Breast epithelium (tissue), 3 donors: ENCODE results near the gene LRFN4.

Source experiments
- POLR2A ChIP-seq: fragments of 450-650 bp; IDR thresholded peaks from one replicate; pipeline ENCODE4 v1.6.1; 2016; ENCODE audit warnings: antibody characterized with exemption, mild to moderate bottlenecking, moderate library complexity
- POLR2AphosphoS5 ChIP-seq, 3 donors: sonication (generic); formaldehyde crosslinking; IDR thresholded peaks; one replicate each; pipeline ENCODE4 v1.6.1; 2017; ENCODE audit warnings: antibody characterized with exemption in 3 of 3
- TF ChIP-seq, protein P1 (sequence below), 3 donors: fragments of 450-650 bp; IDR thresholded peaks; one replicate each; pipeline ENCODE4 v1.5.1; 2016 to 2017; ENCODE audit warnings: antibody characterized with exemption in 3 of 3, mild to moderate bottlenecking in 3 of 3, moderate library complexity in 3 of 3

DNA sequence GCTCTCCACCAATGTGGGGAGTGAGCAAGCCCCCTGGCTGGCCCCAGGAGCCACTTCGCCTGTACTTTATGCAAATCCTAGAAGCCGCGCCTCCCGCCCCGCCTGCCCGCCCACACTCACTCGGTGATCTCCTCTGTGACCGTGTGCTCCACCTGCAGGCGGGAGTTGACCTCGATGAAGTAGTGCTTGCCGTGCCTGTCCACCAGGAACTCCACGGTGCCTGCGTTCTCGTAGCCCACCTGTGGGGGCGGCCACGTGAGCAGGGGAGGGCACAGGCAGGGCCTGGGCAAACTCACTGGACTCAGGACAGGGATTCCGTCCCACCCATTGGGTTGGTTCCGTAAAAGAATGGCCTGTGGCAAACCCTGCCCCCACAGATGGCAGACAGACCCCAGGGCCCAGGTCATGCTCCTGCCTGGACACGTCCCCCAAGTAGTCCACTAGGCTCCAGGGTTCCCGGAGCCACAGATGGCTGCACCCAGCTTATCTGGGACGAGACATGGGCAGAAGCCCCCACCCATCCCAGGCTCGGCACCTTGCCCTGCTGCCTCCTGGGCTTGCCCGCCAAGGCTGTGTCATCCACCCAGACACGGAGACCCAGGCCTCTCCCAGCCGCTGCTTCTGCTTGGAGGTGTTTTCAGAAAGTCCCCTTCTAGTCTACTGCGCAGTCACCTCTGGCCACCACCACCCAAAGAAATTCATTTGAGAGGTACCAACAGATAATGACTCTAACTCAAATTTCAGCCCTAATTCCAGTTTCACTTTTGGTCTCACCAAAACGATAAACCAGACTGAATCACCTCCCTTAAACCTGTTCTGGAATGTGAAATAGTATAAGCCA, 12.1 kb downstream of the LRFN4 start:
- TF ChIP-seq POLR2AphosphoS5 (IDR thresholded peaks at IDR 0.05), result no peak
- TF ChIP-seq, protein P1, sequence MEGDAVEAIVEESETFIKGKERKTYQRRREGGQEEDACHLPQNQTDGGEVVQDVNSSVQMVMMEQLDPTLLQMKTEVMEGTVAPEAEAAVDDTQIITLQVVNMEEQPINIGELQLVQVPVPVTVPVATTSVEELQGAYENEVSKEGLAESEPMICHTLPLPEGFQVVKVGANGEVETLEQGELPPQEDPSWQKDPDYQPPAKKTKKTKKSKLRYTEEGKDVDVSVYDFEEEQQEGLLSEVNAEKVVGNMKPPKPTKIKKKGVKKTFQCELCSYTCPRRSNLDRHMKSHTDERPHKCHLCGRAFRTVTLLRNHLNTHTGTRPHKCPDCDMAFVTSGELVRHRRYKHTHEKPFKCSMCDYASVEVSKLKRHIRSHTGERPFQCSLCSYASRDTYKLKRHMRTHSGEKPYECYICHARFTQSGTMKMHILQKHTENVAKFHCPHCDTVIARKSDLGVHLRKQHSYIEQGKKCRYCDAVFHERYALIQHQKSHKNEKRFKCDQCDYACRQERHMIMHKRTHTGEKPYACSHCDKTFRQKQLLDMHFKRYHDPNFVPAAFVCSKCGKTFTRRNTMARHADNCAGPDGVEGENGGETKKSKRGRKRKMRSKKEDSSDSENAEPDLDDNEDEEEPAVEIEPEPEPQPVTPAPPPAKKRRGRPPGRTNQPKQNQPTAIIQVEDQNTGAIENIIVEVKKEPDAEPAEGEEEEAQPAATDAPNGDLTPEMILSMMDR (IDR thresholded peaks at IDR 0.05), result peak; percentile 6 to 53 (median 23)
- no peak for TF ChIP-seq POLR2A
